HepG2 (cell line): ENCODE data around the gene AARS1. TPM values are rescaled to one million over a fixed set of nuclear protein-coding genes. Genes with fewer than 3 reads are reported as not detected.
A peak's percentile ranks its signal among the peaks of the same experiment; 100 is the strongest.

Source experiments
- BATF2 ChIP-seq: sonication (generic); formaldehyde crosslinking; IDR thresholded peaks from 2 replicates; pipeline ENCODE4 v1.8.0; 2022; ENCODE audit warnings: mild to moderate bottlenecking, missing genetic modification reagents, moderate library complexity
- BCL3 ChIP-seq: sonication (generic); formaldehyde crosslinking; IDR thresholded peaks from 2 replicates; pipeline ENCODE4 v1.5.1; 2020; ENCODE audit warnings: mild to moderate bottlenecking, missing genetic modification reagents, moderate library complexity
- GATA4 ChIP-seq: sonication (generic); IDR thresholded peaks from 2 replicates; pipeline ENCODE4 v1.6.1; 2016; ENCODE audit warnings: antibody characterized with exemption, low read depth, borderline replicate concordance
- MED13 ChIP-seq: sonication (generic); formaldehyde crosslinking; IDR thresholded peaks from 2 replicates; pipeline ENCODE4 v1.5.0; 2020; ENCODE audit warnings: missing genetic modification reagents
- MEIS2 ChIP-seq: sonication (generic); formaldehyde crosslinking; IDR thresholded peaks from 2 replicates; pipeline ENCODE4 v1.9.0; 2021; ENCODE audit warnings: mild to moderate bottlenecking, missing genetic modification reagents
- NFKB2 ChIP-seq: sonication (generic); formaldehyde crosslinking; IDR thresholded peaks from 2 replicates; pipeline ENCODE4 v1.4.0; 2020; ENCODE audit warnings: missing genetic modification reagents, borderline replicate concordance
- RARA ChIP-seq: IDR thresholded peaks from 2 replicates; pipeline ENCODE4 v1.6.1; 2016; ENCODE audit warnings: missing genetic modification reagents, missing compliant biosample characterization
- TFE3 ChIP-seq: IDR thresholded peaks from 2 replicates; pipeline ENCODE4 v1.6.1; 2016
- TSC22D2 ChIP-seq: sonication (generic); formaldehyde crosslinking; IDR thresholded peaks from 2 replicates; pipeline ENCODE4 v1.5.1; 2020; ENCODE audit warnings: missing genetic modification reagents, mild to moderate bottlenecking, borderline replicate concordance
- XBP1 ChIP-seq: sonication (generic); formaldehyde crosslinking; IDR thresholded peaks from 2 replicates; pipeline ENCODE4 v1.5.0; 2020; ENCODE audit warnings: missing genetic modification reagents
- ZNF432 ChIP-seq: sonication (generic); formaldehyde crosslinking; IDR thresholded peaks from 2 replicates; pipeline ENCODE4 v1.5.0; 2020; ENCODE audit warnings: missing genetic modification reagents, mild to moderate bottlenecking, borderline replicate concordance
- ZNF510 ChIP-seq: sonication (generic); formaldehyde crosslinking; IDR thresholded peaks from 2 replicates; pipeline ENCODE4 v1.4.0; 2020; ENCODE audit warnings: low read depth, mild to moderate bottlenecking, missing genetic modification reagents
- ZNF598 ChIP-seq: sonication (generic); formaldehyde crosslinking; IDR thresholded peaks from 2 replicates; pipeline ENCODE4 v1.5.1; 2020; ENCODE audit warnings: mild to moderate bottlenecking, missing genetic modification reagents, borderline replicate concordance
- ZZZ3 ChIP-seq: sonication (generic); formaldehyde crosslinking; IDR thresholded peaks from 2 replicates; pipeline ENCODE4 v1.4.0; 2020; ENCODE audit warnings: missing genetic modification reagents, mild to moderate bottlenecking, borderline replicate concordance
- polyA plus RNA-seq, 8 experiments: library from polyadenylated mRNA; depleted of rRNA in 3 of 8; stranded (reverse) in 7 of 8; unstranded in 1 of 8; fragments of >200 nt; fragmentation: Illumina TruSeq in 4 of 8; extraction: Trizol in 4 of 8; gene quantifications; 2 replicates each; pipeline versions ENCODE4 v1.2.1 to v1.2.3, GENCODE V29; 2011 to 2016; ENCODE audit warnings: low read depth in 4 of 8, missing spikeins in 1 of 8, mixed read lengths in 1 of 8; ENCODE audit not compliant: insufficient read depth in 1 of 8
- total RNA-seq, 5 experiments: library from RNA; depleted of rRNA; stranded (reverse); fragments of >200 nt; fragmentation: Illumina TruSeq; extraction: Trizol; gene quantifications; 2 replicates each; pipeline ENCODE4 v1.2.3, GENCODE V29; 2016; ENCODE audit warnings: low read depth in 1 of 5
- TF ChIP-seq, protein P1 (sequence below): sonication (generic); formaldehyde crosslinking; conservative IDR thresholded peaks from 2 replicates; pipeline ENCODE4 v1.4.0; 2020; ENCODE audit warnings: missing genetic modification reagents
- TF ChIP-seq, protein P2 (sequence below): sonication (generic); formaldehyde crosslinking; IDR thresholded peaks from 2 replicates; pipeline ENCODE4 v1.4.0; 2020; ENCODE audit warnings: missing genetic modification reagents, borderline replicate concordance
- TF ChIP-seq, protein P3 (sequence below): sonication (generic); formaldehyde crosslinking; IDR thresholded peaks from 2 replicates; pipeline ENCODE4 v1.4.0; 2020; ENCODE audit warnings: mild to moderate bottlenecking, low read depth, missing genetic modification reagents

Gene AARS1
- total and polyA plus RNA-seq, 2 of the 13 experiments (the other 11 are each of a cell fraction or from before 2014, with no cell fraction given) = 107 to 132 TPM

GRCh38 chr16:70289229-70290094 is at the start of gene AARS1 (continued):
- TF ChIP-seq TFE3 (CRISPR knock-in tag) (peak; percentile 74), NFKB2 (peak; percentile 72; the same call in 1 of the 2 replicates), GATA4 (peak; percentile 69; the same call in 1 of the 2 replicates), ZNF598 (CRISPR knock-in tag) (peak; percentile 84; the same call in 1 of the 2 replicates), RARA (peak; percentile 43; the same call in 1 of the 2 replicates), ZZZ3 (CRISPR knock-in tag) (peak; percentile 51), BCL3 (CRISPR knock-in tag) (peak; percentile 85; the same call in 1 of the 2 replicates), BATF2 (peak; percentile 16; the same call in 1 of the 2 replicates), MEIS2 (CRISPR knock-in tag) (peak; percentile 91), ZNF510 (CRISPR knock-in tag) (peak; percentile 76; the same call in 1 of the 2 replicates), XBP1 (CRISPR knock-in tag) (peak; percentile 89; the same call in 1 of the 2 replicates), ZNF432 (CRISPR knock-in tag) (no peak), TSC22D2 (CRISPR knock-in tag) (no peak; the same call in 1 of the 2 replicates), MED13 (CRISPR knock-in tag) (peak; percentile 91)
- TF ChIP-seq, protein P1, sequence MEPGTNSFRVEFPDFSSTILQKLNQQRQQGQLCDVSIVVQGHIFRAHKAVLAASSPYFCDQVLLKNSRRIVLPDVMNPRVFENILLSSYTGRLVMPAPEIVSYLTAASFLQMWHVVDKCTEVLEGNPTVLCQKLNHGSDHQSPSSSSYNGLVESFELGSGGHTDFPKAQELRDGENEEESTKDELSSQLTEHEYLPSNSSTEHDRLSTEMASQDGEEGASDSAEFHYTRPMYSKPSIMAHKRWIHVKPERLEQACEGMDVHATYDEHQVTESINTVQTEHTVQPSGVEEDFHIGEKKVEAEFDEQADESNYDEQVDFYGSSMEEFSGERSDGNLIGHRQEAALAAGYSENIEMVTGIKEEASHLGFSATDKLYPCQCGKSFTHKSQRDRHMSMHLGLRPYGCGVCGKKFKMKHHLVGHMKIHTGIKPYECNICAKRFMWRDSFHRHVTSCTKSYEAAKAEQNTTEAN (CRISPR knock-in tag) = 0 out of 2 replicates have a peak, but pooled peaks have one; percentile 43
- TF ChIP-seq, protein P2, sequence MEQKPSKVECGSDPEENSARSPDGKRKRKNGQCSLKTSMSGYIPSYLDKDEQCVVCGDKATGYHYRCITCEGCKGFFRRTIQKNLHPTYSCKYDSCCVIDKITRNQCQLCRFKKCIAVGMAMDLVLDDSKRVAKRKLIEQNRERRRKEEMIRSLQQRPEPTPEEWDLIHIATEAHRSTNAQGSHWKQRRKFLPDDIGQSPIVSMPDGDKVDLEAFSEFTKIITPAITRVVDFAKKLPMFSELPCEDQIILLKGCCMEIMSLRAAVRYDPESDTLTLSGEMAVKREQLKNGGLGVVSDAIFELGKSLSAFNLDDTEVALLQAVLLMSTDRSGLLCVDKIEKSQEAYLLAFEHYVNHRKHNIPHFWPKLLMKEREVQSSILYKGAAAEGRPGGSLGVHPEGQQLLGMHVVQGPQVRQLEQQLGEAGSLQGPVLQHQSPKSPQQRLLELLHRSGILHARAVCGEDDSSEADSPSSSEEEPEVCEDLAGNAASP = peak; percentile 76
- TF ChIP-seq, protein P3, sequence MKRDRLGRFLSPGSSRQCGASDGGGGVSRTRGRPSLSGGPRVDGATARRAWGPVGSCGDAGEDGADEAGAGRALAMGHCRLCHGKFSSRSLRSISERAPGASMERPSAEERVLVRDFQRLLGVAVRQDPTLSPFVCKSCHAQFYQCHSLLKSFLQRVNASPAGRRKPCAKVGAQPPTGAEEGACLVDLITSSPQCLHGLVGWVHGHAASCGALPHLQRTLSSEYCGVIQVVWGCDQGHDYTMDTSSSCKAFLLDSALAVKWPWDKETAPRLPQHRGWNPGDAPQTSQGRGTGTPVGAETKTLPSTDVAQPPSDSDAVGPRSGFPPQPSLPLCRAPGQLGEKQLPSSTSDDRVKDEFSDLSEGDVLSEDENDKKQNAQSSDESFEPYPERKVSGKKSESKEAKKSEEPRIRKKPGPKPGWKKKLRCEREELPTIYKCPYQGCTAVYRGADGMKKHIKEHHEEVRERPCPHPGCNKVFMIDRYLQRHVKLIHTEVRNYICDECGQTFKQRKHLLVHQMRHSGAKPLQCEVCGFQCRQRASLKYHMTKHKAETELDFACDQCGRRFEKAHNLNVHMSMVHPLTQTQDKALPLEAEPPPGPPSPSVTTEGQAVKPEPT (CRISPR knock-in tag) = peak; percentile 66; the same call in 1 of the 2 replicates
